Panc1 (cell line): ENCODE measurements around the gene FBXW11. TPM values are rescaled to one million over a fixed set of nuclear protein-coding genes. Genes with fewer than 3 reads are reported as not detected.

ENCODE experiments used
- ATAC-seq: fragments of 200-7000 bp; cut with Tn5 transposase; 2 replicates; pipeline ENCODE4 v1.9.1; 2020; ENCODE audit warnings: mild to moderate bottlenecking, moderate library complexity
- BruUV-seq: library from RNA; stranded (reverse); fragments of 400-500 nt; replicated peaks from 2 replicates; lab custom pipeline; 2021; lab: Mats Ljungman, UMichigan
- CTCF ChIA-PET: fragments of 300-600 bp; sonication (Branson Sonifier 250); formaldehyde crosslinking; loops from one replicate; lab custom pipeline; 2022; ENCODE audit warnings: antibody characterized with exemption; lab: Charles Lee
- POLR2A ChIA-PET: fragments of 300-600 bp; sonication (Branson Sonifier 250); formaldehyde crosslinking; loops from one replicate; lab custom pipeline; 2022; ENCODE audit warnings: antibody characterized with exemption; lab: Charles Lee
- DNase-seq: peaks from one replicate; pipeline ENCODE4 v3.0.0-alpha.2; 2010; ENCODE audit warnings: low read depth, low spot score
- H3K27ac ChIP-seq: 2 replicates; pipeline ENCODE4 v1.5.1; 2011; ENCODE audit warnings: mild to moderate bottlenecking, low read length, inconsistent platforms
- H3K27me3 ChIP-seq: fragments of 200-500 bp; sonication (Bioruptor generic); 2 replicates; pipeline ENCODE4 v1.6.0; 2014; ENCODE audit warnings: low read length, inconsistent platforms; ENCODE audit not compliant: control insufficient read depth, insufficient read depth
- H3K36me3 ChIP-seq: fragments of 200-500 bp; sonication (Bioruptor generic); 2 replicates; pipeline ENCODE4 v1.5.1; 2014; ENCODE audit warnings: inconsistent platforms, mild to moderate bottlenecking, low read length, moderate library complexity; ENCODE audit not compliant: control insufficient read depth, insufficient read depth
- H3K4me1 ChIP-seq: 2 replicates; pipeline ENCODE4 v1.5.1; 2011; ENCODE audit warnings: inconsistent platforms, mild to moderate bottlenecking, low read length, moderate library complexity; ENCODE audit not compliant: control insufficient read depth, insufficient read depth
- H3K4me3 ChIP-seq, 2 experiments: 2 replicates each; pipeline ENCODE4 v1.5.1; 2011 to 2012; ENCODE audit warnings: low read depth in 2 of 2, low read length in 2 of 2, mild to moderate bottlenecking in 2 of 2, inconsistent platforms in 1 of 2, moderate library complexity in 1 of 2
- H3K9me3 ChIP-seq: fragments of 200-500 bp; sonication (Bioruptor generic); 2 replicates; pipeline ENCODE4 v1.5.1; 2014; ENCODE audit warnings: low read depth, mild to moderate bottlenecking, inconsistent platforms, low read length, moderate library complexity; ENCODE audit not compliant: control insufficient read depth, insufficient read depth
- POLR2AphosphoS5 ChIP-seq: IDR thresholded peaks from 2 replicates; pipeline ENCODE4 v1.6.1; 2012; ENCODE audit warnings: mild to moderate bottlenecking, low read depth, low read length, moderate library complexity
- SIN3A ChIP-seq: IDR thresholded peaks from 2 replicates; pipeline ENCODE4 v1.6.1; 2012; ENCODE audit warnings: low read depth, mild to moderate bottlenecking, low read length, moderate library complexity, borderline replicate concordance; ENCODE audit not compliant: insufficient read depth
- TCF7L2 ChIP-seq: IDR thresholded peaks from 2 replicates; pipeline ENCODE4 v1.6.1; 2011; ENCODE audit warnings: mild to moderate bottlenecking, low read depth, low read length, inconsistent platforms
- in situ Hi-C: cut with HindIII; loops from 2 replicates; pipeline ENCODE4 v1.10.0; 2016; ENCODE audit warnings: low sequenced_read_pairs, low pct_unique_long_range_greater_than_20kb
- intact Hi-C: fragments of 100-400 bp; cut with micrococcal nuclease; formaldehyde crosslinking; loops from one replicate; pipeline ENCODE4 v1.10.0; 2022; ENCODE audit not compliant: unreplicated experiment
- total RNA-seq: library from RNA; stranded (reverse); gene quantifications from one replicate; pipeline ENCODE4 v1.2.1, GENCODE V29; 2021; ENCODE audit not compliant: unreplicated experiment
- TF ChIP-seq, protein P1 (sequence below): fragments of 450-650 bp; IDR thresholded peaks from 2 replicates; pipeline ENCODE4 v1.5.1; 2017; ENCODE audit warnings: mild to moderate bottlenecking
- TF ChIP-seq, protein P2 (sequence below), 2 experiments: IDR thresholded peaks; 2 replicates each; pipeline ENCODE4 v1.6.1; 2011 to 2012; ENCODE audit warnings: low read depth in 2 of 2, control low read depth in 1 of 2, low read length in 1 of 2, mild to moderate bottlenecking in 1 of 2, moderate library complexity in 1 of 2; ENCODE audit not compliant: insufficient read depth in 1 of 2

The FBXW11 gene
- total RNA-seq, 1 experiment from 2014 or later = 111 TPM

GRCh38 chr5:172050080-172050479 is 43.6 kb upstream of the FBXW11 start:
- H3K27ac ChIP-seq = no peak overlapping the region
- H3K27me3 ChIP-seq = no peaks in the 10 kb centered on the region
- DNase-seq = no peak
- in situ Hi-C loops = no loop called here
- no peaks in the 10 kb centered on the region for H3K36me3 ChIP-seq
- ATAC-seq = no peak
- intact Hi-C loops = no loop called here
- no peaks in the 10 kb centered on the region for H3K9me3 ChIP-seq
- CTCF ChIA-PET = no interaction called here
- no peak overlapping the region for H3K4me3 ChIP-seq
- TF ChIP-seq SIN3A (no peak), TCF7L2 (no peak), POLR2AphosphoS5 (no peak)
- TF ChIP-seq, protein P1, sequence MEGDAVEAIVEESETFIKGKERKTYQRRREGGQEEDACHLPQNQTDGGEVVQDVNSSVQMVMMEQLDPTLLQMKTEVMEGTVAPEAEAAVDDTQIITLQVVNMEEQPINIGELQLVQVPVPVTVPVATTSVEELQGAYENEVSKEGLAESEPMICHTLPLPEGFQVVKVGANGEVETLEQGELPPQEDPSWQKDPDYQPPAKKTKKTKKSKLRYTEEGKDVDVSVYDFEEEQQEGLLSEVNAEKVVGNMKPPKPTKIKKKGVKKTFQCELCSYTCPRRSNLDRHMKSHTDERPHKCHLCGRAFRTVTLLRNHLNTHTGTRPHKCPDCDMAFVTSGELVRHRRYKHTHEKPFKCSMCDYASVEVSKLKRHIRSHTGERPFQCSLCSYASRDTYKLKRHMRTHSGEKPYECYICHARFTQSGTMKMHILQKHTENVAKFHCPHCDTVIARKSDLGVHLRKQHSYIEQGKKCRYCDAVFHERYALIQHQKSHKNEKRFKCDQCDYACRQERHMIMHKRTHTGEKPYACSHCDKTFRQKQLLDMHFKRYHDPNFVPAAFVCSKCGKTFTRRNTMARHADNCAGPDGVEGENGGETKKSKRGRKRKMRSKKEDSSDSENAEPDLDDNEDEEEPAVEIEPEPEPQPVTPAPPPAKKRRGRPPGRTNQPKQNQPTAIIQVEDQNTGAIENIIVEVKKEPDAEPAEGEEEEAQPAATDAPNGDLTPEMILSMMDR = no peak
- TF ChIP-seq, protein P2, sequence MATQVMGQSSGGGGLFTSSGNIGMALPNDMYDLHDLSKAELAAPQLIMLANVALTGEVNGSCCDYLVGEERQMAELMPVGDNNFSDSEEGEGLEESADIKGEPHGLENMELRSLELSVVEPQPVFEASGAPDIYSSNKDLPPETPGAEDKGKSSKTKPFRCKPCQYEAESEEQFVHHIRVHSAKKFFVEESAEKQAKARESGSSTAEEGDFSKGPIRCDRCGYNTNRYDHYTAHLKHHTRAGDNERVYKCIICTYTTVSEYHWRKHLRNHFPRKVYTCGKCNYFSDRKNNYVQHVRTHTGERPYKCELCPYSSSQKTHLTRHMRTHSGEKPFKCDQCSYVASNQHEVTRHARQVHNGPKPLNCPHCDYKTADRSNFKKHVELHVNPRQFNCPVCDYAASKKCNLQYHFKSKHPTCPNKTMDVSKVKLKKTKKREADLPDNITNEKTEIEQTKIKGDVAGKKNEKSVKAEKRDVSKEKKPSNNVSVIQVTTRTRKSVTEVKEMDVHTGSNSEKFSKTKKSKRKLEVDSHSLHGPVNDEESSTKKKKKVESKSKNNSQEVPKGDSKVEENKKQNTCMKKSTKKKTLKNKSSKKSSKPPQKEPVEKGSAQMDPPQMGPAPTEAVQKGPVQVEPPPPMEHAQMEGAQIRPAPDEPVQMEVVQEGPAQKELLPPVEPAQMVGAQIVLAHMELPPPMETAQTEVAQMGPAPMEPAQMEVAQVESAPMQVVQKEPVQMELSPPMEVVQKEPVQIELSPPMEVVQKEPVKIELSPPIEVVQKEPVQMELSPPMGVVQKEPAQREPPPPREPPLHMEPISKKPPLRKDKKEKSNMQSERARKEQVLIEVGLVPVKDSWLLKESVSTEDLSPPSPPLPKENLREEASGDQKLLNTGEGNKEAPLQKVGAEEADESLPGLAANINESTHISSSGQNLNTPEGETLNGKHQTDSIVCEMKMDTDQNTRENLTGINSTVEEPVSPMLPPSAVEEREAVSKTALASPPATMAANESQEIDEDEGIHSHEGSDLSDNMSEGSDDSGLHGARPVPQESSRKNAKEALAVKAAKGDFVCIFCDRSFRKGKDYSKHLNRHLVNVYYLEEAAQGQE (IDR thresholded peaks at IDR 0.05; ENCODE audit: insufficient read depth in 1 of 2, low read depth in 2 of 2, low read length in 1 of 2) = no peak
- no peaks in the 10 kb centered on the region for H3K4me1 ChIP-seq
- no TSS peak for BruUV-seq
- POLR2A ChIA-PET = interaction anchor here (0.7 kb wide), 1 partner anchor 61 kb away, joined by 5 read pairs; no protein-coding TSS in a partner anchor

- intact Hi-C loops (no loop called here), in situ Hi-C loops (no loop called here)
- ATAC-seq (no peak), DNase-seq (no peak)
- Histone ChIP-seq H3K36me3 (no peaks in the 10 kb centered on the region), H3K9me3 (no peaks in the 10 kb centered on the region), H3K4me3 (no peak overlapping the region), H3K4me1 (no peaks in the 10 kb centered on the region), H3K27me3 (no peaks in the 10 kb centered on the region), H3K27ac (no peak overlapping the region)
- no TSS peak for BruUV-seq
- TF ChIP-seq SIN3A = no peak
- TF ChIP-seq, protein P1 = no peak
- TF ChIP-seq, protein P2 (IDR thresholded peaks at IDR 0.05; ENCODE audit: insufficient read depth in 1 of 2, low read depth in 2 of 2, low read length in 1 of 2) = no peak
- TF ChIP-seq POLR2AphosphoS5 = no peak
- no peak for TF ChIP-seq TCF7L2
- POLR2A ChIA-PET = no interaction called here
- CTCF ChIA-PET = no interaction called here
These were observed 42.9 kb upstream of the FBXW11 start for GRCh38 chr5:172049226-172049796.
